Activated CD4-positive, alpha-beta memory T cell treated with anti-CD3 and anti-CD28 coated beads for 36 hours (primary cell): ENCODE results near the gene ZNF248. TPM values are rescaled to one million over a fixed set of nuclear protein-coding genes. Genes with fewer than 3 reads are reported as not detected.

ENCODE experiments used
- total RNA-seq, 2 experiments: library from RNA; stranded (reverse); gene quantifications; one replicate each; pipeline ENCODE4 v1.2.3, GENCODE V29; 2021

ZNF248 gene
- total RNA-seq, 2 experiments from 2014 or later = 6.1 to 7.4 TPM

Other genes starting within 250 kb of the ZNF248 start
- 1 to 10 TPM; 7.4 to 8.8 TPM for gene ZNF25, start 119.0 kb upstream of the ZNF248 start, total RNA-seq
- 10 to 100 TPM; 20.8 to 21.5 TPM for gene ZNF33A, start 153.1 kb upstream of the ZNF248 start, total RNA-seq
- 10 to 100 TPM; 19.0 to 21.0 TPM for gene ZNF37A, start 236.7 kb upstream of the ZNF248 start, total RNA-seq